Measurements from ENCODE around the gene BBS7. TPM values are rescaled to one million over a fixed set of nuclear protein-coding genes. Genes with fewer than 3 reads are reported as not detected.

BBS7 gene
- total RNA-seq, 1 donor from 2014 or later = 20.4 TPM

DNA sequence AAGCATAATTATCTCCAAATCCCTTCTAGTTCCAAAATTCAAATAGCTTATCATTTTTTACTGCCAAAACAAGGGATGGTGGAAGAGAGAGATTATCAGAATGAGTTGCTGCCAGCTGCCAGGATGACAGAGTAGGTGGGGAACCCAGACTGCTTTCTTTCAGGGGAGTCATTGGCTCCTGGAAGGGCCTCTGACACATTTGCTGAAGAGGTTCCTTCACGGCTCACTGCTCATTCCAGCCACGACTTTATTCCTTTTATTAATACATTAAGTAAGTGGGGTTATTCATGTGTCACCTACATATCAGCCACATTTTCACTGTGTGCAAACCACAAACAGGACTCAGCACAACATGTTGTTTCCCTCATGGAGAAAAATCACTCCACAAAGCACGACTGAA, 92.6 kb downstream of the BBS7 start:
- no peaks in the 10 kb centered on the region for H3K4me1 Mint-ChIP-seq (ENCODE audit: unreplicated experiment)
- no peak for DNase-seq (ENCODE audit: low spot score)
- TF ChIP-seq, protein P1, sequence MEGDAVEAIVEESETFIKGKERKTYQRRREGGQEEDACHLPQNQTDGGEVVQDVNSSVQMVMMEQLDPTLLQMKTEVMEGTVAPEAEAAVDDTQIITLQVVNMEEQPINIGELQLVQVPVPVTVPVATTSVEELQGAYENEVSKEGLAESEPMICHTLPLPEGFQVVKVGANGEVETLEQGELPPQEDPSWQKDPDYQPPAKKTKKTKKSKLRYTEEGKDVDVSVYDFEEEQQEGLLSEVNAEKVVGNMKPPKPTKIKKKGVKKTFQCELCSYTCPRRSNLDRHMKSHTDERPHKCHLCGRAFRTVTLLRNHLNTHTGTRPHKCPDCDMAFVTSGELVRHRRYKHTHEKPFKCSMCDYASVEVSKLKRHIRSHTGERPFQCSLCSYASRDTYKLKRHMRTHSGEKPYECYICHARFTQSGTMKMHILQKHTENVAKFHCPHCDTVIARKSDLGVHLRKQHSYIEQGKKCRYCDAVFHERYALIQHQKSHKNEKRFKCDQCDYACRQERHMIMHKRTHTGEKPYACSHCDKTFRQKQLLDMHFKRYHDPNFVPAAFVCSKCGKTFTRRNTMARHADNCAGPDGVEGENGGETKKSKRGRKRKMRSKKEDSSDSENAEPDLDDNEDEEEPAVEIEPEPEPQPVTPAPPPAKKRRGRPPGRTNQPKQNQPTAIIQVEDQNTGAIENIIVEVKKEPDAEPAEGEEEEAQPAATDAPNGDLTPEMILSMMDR (IDR thresholded peaks at IDR 0.05; ENCODE audit: unreplicated experiment) = no peak
- no peak overlapping the region for H3K27ac Mint-ChIP-seq (ENCODE audit: unreplicated experiment)
- peaks cover 5% of the 10 kb centered on the region for H3K27me3 Mint-ChIP-seq (ENCODE audit: unreplicated experiment)
- no peak overlapping the region for H3K4me3 Mint-ChIP-seq (ENCODE audit: unreplicated experiment)
- H3K9me3 Mint-ChIP-seq (ENCODE audit: unreplicated experiment) = no peaks in the 10 kb centered on the region
- no peaks in the 10 kb centered on the region for H3K36me3 Mint-ChIP-seq (ENCODE audit: low read depth, unreplicated experiment)

DNA sequence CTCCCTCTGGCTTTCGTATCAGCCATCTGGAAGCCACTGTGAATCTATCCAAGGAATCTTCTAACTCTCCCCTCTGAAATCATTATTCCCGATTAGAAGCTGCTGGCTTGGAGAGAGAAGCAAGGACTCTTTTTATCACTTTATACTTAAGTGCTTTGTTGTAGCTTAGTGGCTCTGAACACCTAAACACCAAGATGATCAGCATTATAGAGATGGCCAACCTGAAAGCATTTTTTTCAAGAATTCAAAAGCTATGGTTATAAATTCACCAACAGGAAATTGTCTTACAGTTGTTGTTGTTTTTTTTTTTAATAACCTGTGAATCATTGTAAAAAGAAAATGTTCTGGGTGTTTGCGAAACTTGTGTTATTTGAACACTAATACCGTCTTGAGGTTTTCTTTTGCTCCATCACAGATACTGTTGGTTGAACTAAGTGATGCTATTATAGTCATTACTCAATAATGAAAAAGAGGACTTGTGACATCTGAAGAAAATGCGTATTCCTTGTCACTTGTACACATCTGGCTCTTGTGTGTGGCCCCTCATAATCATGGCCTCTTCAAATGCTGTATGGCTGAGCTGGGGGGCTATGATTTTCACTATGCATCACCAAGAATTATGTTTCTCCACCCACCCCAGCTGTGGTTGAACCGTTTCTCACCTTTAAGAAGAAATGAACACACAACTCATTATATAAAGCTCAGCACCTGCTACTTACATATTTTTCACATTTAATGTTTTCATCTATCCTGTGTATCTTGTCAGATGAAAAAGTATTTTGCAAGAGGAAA, 93.5 kb downstream of the BBS7 start:
- TF ChIP-seq, protein P1 (IDR thresholded peaks at IDR 0.05; ENCODE audit: unreplicated experiment) = no peak
- H3K36me3 Mint-ChIP-seq (ENCODE audit: low read depth, unreplicated experiment) = no peaks in the 10 kb centered on the region
- H3K4me3 Mint-ChIP-seq (ENCODE audit: unreplicated experiment) = no peak overlapping the region
- no peaks in the 10 kb centered on the region for H3K9me3 Mint-ChIP-seq (ENCODE audit: unreplicated experiment)
- peaks cover 7% of the 10 kb centered on the region for H3K27me3 Mint-ChIP-seq (ENCODE audit: unreplicated experiment)
- no peak for DNase-seq (ENCODE audit: low spot score)
- H3K27ac Mint-ChIP-seq (ENCODE audit: unreplicated experiment) = no peak overlapping the region
- no peaks in the 10 kb centered on the region for H3K4me1 Mint-ChIP-seq (ENCODE audit: unreplicated experiment)

Other genes starting within 250 kb of the BBS7 start
- 296 TPM for gene ANXA5, start 173.5 kb downstream of the BBS7 start, total RNA-seq (ENCODE audit: unreplicated experiment)
- gene SMIM43, start 105.3 kb downstream of the BBS7 start, total RNA-seq (ENCODE audit: unreplicated experiment) = 19.8 TPM
- gene EXOSC9, start 69.2 kb downstream of the BBS7 start, total RNA-seq (ENCODE audit: unreplicated experiment) = 29.3 TPM
- 11.4 TPM for gene CCNA2, start 46.6 kb downstream of the BBS7 start, total RNA-seq (ENCODE audit: unreplicated experiment)
- gene TRPC3, start 81.6 kb upstream of the BBS7 start, total RNA-seq (ENCODE audit: unreplicated experiment) = 3.0 TPM